ENCODE measurements around the gene ERC2. TPM values are rescaled to one million over a fixed set of nuclear protein-coding genes. Genes with fewer than 3 reads are reported as not detected.

ERC2 gene
- total and polyA plus RNA-seq, 2 of the 13 experiments (the other 11 are each of a cell fraction or from before 2014, with no cell fraction given): 0.16 to 0.22 TPM

DNA sequence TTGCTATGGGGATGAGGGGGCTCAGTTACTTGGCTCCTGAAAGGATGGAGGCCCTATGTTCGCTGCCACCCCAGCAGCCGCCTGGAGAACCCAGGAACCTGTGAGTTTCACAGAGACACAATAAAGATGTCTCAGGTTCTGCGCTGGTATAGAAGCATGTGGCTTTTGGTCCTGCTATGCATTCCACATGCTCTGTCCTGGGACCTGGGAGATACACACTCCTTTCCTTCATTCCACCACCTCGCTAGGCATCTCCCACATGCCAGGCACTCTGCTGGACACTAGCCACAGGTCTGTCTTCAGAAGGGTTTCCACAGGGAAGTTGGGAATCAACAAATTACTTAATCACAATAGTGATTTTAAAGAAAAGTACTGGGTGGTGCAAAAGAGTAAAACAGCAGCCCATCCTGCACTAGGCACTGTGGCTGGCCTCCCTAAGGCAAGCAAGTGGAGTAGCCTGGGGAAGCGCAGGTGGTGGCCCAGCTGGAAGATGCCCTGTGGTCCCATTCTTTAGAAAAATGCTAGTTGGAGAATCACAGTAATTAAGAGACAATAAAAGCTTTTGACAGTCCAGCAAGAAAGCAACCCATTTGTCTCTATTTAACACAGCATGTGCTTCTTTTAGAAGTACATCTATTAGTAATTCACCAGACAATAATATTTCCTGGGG is 572.2 kb downstream of the ERC2 start (continued):
- TF ChIP-seq, protein P1, sequence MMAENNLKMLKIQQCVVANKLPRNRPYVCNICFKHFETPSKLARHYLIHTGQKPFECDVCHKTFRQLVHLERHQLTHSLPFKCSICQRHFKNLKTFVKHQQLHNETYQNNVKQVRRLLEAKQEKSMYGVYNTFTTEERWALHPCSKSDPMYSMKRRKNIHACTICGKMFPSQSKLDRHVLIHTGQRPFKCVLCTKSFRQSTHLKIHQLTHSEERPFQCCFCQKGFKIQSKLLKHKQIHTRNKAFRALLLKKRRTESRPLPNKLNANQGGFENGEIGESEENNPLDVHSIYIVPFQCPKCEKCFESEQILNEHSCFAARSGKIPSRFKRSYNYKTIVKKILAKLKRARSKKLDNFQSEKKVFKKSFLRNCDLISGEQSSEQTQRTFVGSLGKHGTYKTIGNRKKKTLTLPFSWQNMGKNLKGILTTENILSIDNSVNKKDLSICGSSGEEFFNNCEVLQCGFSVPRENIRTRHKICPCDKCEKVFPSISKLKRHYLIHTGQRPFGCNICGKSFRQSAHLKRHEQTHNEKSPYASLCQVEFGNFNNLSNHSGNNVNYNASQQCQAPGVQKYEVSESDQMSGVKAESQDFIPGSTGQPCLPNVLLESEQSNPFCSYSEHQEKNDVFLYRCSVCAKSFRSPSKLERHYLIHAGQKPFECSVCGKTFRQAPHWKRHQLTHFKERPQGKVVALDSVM (CRISPR knock-in tag; IDR thresholded peaks at IDR 0.05): no peak
- TF ChIP-seq ZNF713 (CRISPR knock-in tag; IDR thresholded peaks at IDR 0.05) (no peak), TCF7 (IDR thresholded peaks at IDR 0.05; ENCODE audit: low read depth) (no peak)

DNA sequence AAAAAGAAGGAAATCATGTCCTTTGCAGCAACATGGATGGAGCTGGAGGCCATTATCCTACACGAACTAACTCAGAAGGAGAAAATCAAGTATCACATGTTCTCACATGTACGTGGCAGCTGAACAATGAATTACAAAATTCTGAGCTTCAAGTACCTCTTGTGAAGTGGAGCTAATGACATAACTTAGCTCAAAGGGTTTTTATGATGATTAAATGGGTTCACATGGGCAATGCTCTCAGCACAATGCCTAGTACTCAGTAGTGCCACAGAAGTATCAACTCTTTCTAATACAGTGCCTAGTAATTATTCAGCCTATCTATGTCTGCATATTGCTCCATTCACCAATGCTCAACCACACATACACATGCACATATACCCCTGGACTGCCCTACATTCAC is 573.7 kb downstream of the ERC2 start:
- 0% methylated on average over 2 of the region's 2 CpGs for WGBS (ENCODE audit: low lambda C conversion rate)
- Histone ChIP-seq H4K20me1 (ENCODE audit: insufficient read depth, low read length) (no peaks in the 10 kb centered on the region), H3K79me2 (ENCODE audit: insufficient read depth, low read length) (no peaks in the 10 kb centered on the region), H3K9ac (ENCODE audit: insufficient read depth, low read depth, low read length) (no peak overlapping the region), H3K9me3 (ENCODE audit: low read length) (no peaks in the 10 kb centered on the region), H3K27me3 (ENCODE audit: control insufficient read depth in 1 of 2, insufficient read depth in 2 of 2, low read length in 2 of 2) (no peaks in the 10 kb centered on the region; a peak in 1 of 5 replicates), H3K27ac (ENCODE audit: extremely low read length, insufficient read depth, low read length) (no peak overlapping the region), H3K36me3 (replicated peaks in 1 of 2; ENCODE audit: control insufficient read depth in 1 of 2, insufficient read depth in 2 of 2, low read length in 2 of 2) (no peaks in the 10 kb centered on the region), H3K4me2 (ENCODE audit: low read depth, low read length) (no peak overlapping the region), H2AFZ (ENCODE audit: low read length) (no peak overlapping the region), H3K4me3 (replicated peaks in 1 of 3; ENCODE audit: insufficient read depth in 1 of 3, low read depth in 2 of 3, low read length in 3 of 3) (no peak overlapping the region), H3K4me1 (ENCODE audit: insufficient read depth, low read length) (no peaks in the 10 kb centered on the region)
- intact Hi-C loops (cut with micrococcal nuclease; ENCODE audit: unreplicated experiment) (no loop called here), in situ Hi-C loops (cut with HindIII; ENCODE audit: extremely low pct_ligation_motif_present, low pct_unique_long_range_greater_than_20kb) (no loop called here)
- DNase-seq (ENCODE audit: low spot score): no peak
- ChIA-PET POLR2A (no interaction called here), CTCF (ENCODE audit: low intra/inter-chr PET ratio, low total read pairs) (no interaction called here)
- BruUV-seq (replicated peaks): no TSS peak
- no peak for ATAC-seq
- TF ChIP-seq MXD4 (CRISPR knock-in tag; IDR thresholded peaks at IDR 0.05): no peak
- TF ChIP-seq ZNF460 (CRISPR knock-in tag; IDR thresholded peaks at IDR 0.05; ENCODE audit: borderline replicate concordance): no peak
- no peak for TF ChIP-seq ZNF607 (CRISPR knock-in tag; IDR thresholded peaks at IDR 0.05; ENCODE audit: borderline replicate concordance)
- TF ChIP-seq, protein P2, sequence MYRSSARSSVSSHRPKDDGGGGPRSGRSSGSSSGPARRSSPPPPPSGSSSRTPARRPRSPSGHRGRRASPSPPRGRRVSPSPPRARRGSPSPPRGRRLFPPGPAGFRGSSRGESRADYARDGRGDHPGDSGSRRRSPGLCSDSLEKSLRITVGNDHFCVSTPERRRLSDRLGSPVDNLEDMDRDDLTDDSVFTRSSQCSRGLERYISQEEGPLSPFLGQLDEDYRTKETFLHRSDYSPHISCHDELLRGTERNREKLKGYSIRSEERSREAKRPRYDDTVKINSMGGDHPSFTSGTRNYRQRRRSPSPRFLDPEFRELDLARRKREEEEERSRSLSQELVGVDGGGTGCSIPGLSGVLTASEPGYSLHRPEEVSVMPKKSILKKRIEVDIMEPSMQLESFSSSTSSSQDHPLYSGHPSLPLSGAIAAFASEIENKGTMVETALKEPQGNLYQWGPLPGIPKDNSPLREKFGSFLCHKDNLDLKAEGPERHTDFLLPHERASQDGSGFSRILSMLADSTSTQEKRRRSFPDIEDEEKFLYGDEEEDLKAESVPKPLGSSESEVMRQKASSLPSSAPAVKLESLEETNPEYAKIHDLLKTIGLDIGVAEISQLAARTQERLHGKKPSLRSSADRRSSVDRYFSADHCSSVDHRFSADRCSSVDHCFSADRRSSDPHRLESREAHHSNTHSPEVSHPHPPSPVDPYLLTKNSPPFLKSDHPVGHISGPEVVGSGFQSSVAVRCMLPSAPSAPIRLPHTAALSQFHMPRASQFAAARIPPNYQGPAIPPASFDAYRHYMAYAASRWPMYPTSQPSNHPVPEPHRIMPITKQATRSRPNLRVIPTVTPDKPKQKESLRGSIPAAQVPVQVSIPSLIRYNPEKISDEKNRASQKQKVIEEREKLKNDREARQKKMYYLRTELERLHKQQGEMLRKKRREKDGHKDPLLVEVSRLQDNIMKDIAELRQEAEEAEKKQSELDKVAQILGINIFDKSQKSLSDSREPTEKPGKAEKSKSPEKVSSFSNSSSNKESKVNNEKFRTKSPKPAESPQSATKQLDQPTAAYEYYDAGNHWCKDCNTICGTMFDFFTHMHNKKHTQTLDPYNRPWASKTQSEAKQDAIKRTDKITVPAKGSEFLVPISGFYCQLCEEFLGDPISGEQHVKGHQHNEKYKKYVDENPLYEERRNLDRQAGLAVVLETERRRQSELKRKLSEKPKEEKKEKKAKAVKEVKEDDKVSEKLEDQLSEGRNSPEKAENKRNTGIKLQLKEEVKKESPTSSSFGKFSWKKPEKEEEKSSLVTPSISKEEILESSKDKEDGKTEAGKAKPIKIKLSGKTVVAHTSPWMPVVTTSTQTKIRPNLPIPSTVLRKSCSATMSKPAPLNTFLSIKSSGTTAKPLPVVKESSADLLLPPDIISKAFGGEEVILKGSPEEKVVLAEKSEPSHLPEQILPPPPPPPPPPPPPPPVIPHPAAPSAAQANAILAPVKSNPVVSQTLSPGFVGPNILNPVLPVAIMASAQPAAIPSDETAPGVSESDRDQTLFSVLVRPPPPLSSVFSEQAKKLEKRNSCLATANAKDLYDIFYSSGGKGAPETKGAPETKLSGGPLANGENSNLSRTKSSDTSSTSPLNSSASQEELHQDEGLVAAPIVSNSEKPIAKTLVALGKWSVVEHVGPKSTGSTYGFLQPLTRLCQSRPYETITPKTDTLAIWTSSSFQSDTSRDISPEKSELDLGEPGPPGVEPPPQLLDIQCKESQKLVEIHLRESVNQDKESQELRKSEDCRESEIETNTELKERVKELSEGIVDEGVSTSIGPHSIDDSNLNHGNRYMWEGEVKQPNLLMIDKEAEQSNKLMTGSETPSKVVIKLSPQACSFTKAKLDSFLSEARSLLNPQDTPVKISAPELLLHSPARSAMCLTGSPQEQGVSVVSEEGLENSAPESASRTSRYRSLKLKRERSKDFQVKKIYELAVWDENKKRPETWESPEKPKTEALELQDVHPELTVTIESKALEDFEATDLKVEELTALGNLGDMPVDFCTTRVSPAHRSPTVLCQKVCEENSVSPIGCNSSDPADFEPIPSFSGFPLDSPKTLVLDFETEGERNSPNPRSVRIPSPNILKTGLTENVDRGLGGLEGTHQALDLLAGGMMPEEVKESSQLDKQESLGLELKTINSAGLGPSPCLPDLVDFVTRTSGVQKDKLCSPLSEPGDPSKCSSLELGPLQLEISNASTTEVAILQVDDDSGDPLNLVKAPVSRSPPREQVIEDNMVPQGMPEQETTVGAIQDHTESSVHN (CRISPR knock-in tag; IDR thresholded peaks at IDR 0.05): no peak
- no peak for TF ChIP-seq ZNF274 (CRISPR knock-in tag; IDR thresholded peaks at IDR 0.05)
- TF ChIP-seq SETDB1 (CRISPR knock-in tag; IDR thresholded peaks at IDR 0.05; ENCODE audit: borderline replicate concordance): no peak
- TF ChIP-seq FOXM1 (CRISPR knock-in tag; IDR thresholded peaks at IDR 0.05): no peak
- TF ChIP-seq ZNF546 (CRISPR knock-in tag; conservative IDR thresholded peaks at IDR 0.05): no peak
- FAIRE-seq: no peak
